B cell (primary cell): Measurements from ENCODE around the gene ACYP1. TPM values are rescaled to one million over a fixed set of nuclear protein-coding genes. Genes with fewer than 3 reads are reported as not detected.

Experiments used
- ATAC-seq: fragments of 200-7000 bp; cut with Tn5 transposase; one replicate; pipeline ENCODE4 v1.10.0; 2021; ENCODE audit warnings: low read depth, mild to moderate bottlenecking, moderate number of reproducible peaks, moderate library complexity
- CTCF ChIA-PET: fragments of 350-600 bp; sonication (Branson Sonifier 250); formaldehyde crosslinking; loops from one replicate; lab custom pipeline; 2021; ENCODE audit warnings: antibody characterized with exemption, inconsistent platforms; lab: Charles Lee
- POLR2A ChIA-PET: fragments of 350-600 bp; sonication (Branson Sonifier 250); formaldehyde crosslinking; loops from one replicate; lab custom pipeline; 2021; ENCODE audit warnings: antibody characterized with exemption; lab: Charles Lee
- DNase-seq: peaks from one replicate; pipeline ENCODE4 v3.0.0; 2013
- H2AFZ ChIP-seq: 2 replicates; pipeline ENCODE4 v1.6.1; 2012; ENCODE audit warnings: mild to moderate bottlenecking, low read depth, low read length; ENCODE audit not compliant: insufficient read depth, poor library complexity, severe bottlenecking
- H3K27ac ChIP-seq, 2 donors: 1 replicate in 1 of 2; 2 replicates in 1 of 2; pipeline ENCODE4 v1.5.1; 2012 to 2013; ENCODE audit warnings: low read length in 2 of 2, mild to moderate bottlenecking in 2 of 2, moderate library complexity in 1 of 2
- H3K27me3 ChIP-seq, 4 experiments: fragments of 200-600 bp in 1 of 4; sonication (generic) in 1 of 4; replicated peaks in 1 of 4; 1 replicate in 2 of 4; 2 replicates in 2 of 4; pipeline versions ENCODE4 v1.6.1 to v1.7.0; 2013 to 2016; ENCODE audit warnings: low read length in 3 of 4, mild to moderate bottlenecking in 2 of 4, mixed read lengths in 1 of 4, moderate library complexity in 1 of 4; ENCODE audit not compliant: insufficient read depth in 4 of 4, control insufficient read depth in 3 of 4; ENCODE audit errors: control extremely low read depth in 1 of 4
- H3K36me3 ChIP-seq, 2 experiments: replicated peaks in 1 of 2; 1 replicate in 1 of 2; 2 replicates in 1 of 2; pipeline versions ENCODE4 v1.6.1 to v1.7.1; 2013; ENCODE audit warnings: low read length in 1 of 2; ENCODE audit not compliant: insufficient read depth in 2 of 2, control insufficient read depth in 1 of 2; ENCODE audit errors: control extremely low read depth in 1 of 2, extremely low read depth in 1 of 2
- H3K4me1 ChIP-seq, 2 donors: fragments of 200-600 bp in 1 of 2; sonication (generic) in 1 of 2; 1 replicate in 1 of 2; 2 replicates in 1 of 2; pipeline versions ENCODE4 v1.5.1 to v1.6.1; 2013 to 2017; ENCODE audit warnings: low read length in 2 of 2; ENCODE audit not compliant: control insufficient read depth in 2 of 2, insufficient read depth in 2 of 2
- H3K4me2 ChIP-seq: replicated peaks from 2 replicates; pipeline ENCODE3; 2012; ENCODE audit warnings: mild to moderate bottlenecking, low read depth, low read length; ENCODE audit not compliant: poor library complexity, severe bottlenecking
- H3K4me3 ChIP-seq, 5 experiments: fragments of 200-600 bp in 1 of 5; sonication (generic) in 1 of 5; 1 replicate in 3 of 5; 2 replicates in 2 of 5; pipeline versions ENCODE4 v1.5.1 to v1.7.0; 2011 to 2016; ENCODE audit warnings: low read length in 4 of 5, mild to moderate bottlenecking in 4 of 5, low read depth in 2 of 5, control low read depth in 1 of 5, moderate library complexity in 1 of 5; ENCODE audit not compliant: insufficient read depth in 1 of 5; ENCODE audit errors: control extremely low read depth in 1 of 5, extremely low read depth in 1 of 5
- H3K79me2 ChIP-seq: fragments of 200-600 bp; sonication (generic); one replicate; pipeline ENCODE4 v1.6.0; 2016; ENCODE audit warnings: low read length; ENCODE audit not compliant: control insufficient read depth, insufficient read depth
- H3K9ac ChIP-seq: fragments of 200-600 bp; sonication (generic); 2 replicates; pipeline ENCODE4 v1.6.1; 2017; ENCODE audit warnings: mild to moderate bottlenecking, low read length, moderate library complexity
- H3K9me3 ChIP-seq, 3 donors: one replicate each; pipeline versions ENCODE4 v1.6.1 to v1.7.1; 2013; ENCODE audit warnings: low read length in 2 of 3; ENCODE audit not compliant: control insufficient read depth in 2 of 3, insufficient read depth in 1 of 3; ENCODE audit errors: control extremely low read depth in 1 of 3
- H4K20me1 ChIP-seq: 2 replicates; pipeline ENCODE4 v1.6.0; 2012; ENCODE audit warnings: mild to moderate bottlenecking, low read length; ENCODE audit not compliant: insufficient read depth, control insufficient read depth, poor library complexity, severe bottlenecking
- H3K27ac Mint-ChIP-seq: one replicate; pipeline ENCODE4 v1.8.0; 2021; ENCODE audit warnings: mixed read lengths
- H3K27me3 Mint-ChIP-seq: one replicate; pipeline ENCODE4 v1.8.0; 2021; ENCODE audit warnings: mixed read lengths
- H3K4me1 Mint-ChIP-seq: one replicate; pipeline ENCODE4 v1.8.0; 2021; ENCODE audit warnings: mixed read lengths
- H3K4me3 Mint-ChIP-seq: one replicate; pipeline ENCODE4 v1.8.0; 2021; ENCODE audit warnings: mixed read lengths
- H3K9me3 Mint-ChIP-seq: one replicate; pipeline ENCODE4 v1.8.0; 2022; ENCODE audit warnings: mixed read lengths; ENCODE audit not compliant: insufficient read depth
- EZH2 ChIP-seq: IDR thresholded peaks from 2 replicates; pipeline ENCODE4 v1.6.1; 2012; ENCODE audit warnings: borderline replicate concordance, low read depth, mild to moderate bottlenecking, moderate library complexity, low read length; ENCODE audit not compliant: insufficient read depth, poor library complexity, severe bottlenecking
- WGBS: methylation state at CpG from one replicate; pipeline ENCODE4 v1.1.5; 2013; ENCODE audit warnings: missing lambda C conversion rate; ENCODE audit not compliant: insufficient coverage; 5-methylcytosine and 5-hydroxymethylcytosine counted together
- intact Hi-C: fragments of 100-400 bp; cut with micrococcal nuclease; formaldehyde crosslinking; loops from one replicate; pipeline ENCODE4 v1.10.0; 2022
- polyA plus RNA-seq: library from polyadenylated mRNA; depleted of rRNA; stranded (reverse); fragments of >200 nt; gene quantifications from 2 replicates; pipeline ENCODE4 v1.2.3, GENCODE V29; 2012
- total RNA-seq, 2 donors: library from RNA; stranded (reverse); fragments of 120-200 nt in 1 of 2; gene quantifications; 1 replicate in 1 of 2; 2 replicates in 1 of 2; pipeline versions ENCODE4 v1.2.3 to v1.2.4, GENCODE V29; 2013 to 2022
- TF ChIP-seq, protein P1 (sequence below): fragments of 200-600 bp; IDR thresholded peaks from one replicate; pipeline ENCODE4 v1.8.0; 2022; ENCODE audit warnings: antibody characterized with exemption, mild to moderate bottlenecking

ACYP1 gene
- total and polyA plus RNA-seq, 2 donors (not counting 1 experiment from before 2014, with no cell fraction given) = 38.3 to 46.7 TPM

DNA sequence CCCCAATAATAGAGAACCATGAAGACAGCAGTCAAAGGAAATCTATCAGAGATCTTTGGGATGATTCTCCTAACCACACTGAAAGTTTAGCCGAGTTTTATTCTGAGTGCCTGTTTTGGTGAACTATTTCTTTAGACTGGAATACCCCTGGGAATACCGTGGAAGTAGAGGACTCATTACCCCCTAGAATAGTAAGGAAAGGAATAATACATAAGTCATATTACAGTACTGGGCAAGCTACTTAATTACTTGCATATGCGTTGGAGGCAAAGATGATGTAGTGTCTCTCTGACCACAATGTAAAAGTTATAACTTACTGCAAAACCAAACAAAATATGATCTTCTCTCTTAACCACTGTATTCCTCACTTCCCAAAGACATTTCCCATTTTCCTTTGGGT lies 31.1 kb upstream of the ACYP1 start:
- peaks cover 6% of the 10 kb centered on the region for H3K79me2 ChIP-seq
- H3K4me1 ChIP-seq = peaks cover 3 to 6% of the 10 kb centered on the region in 2 donors
- no peaks in the 10 kb centered on the region for H3K9me3 ChIP-seq
- H3K9ac ChIP-seq = no peak overlapping the region
- Mint-ChIP-seq H3K4me3 (no peak overlapping the region), H3K27me3 (no peaks in the 10 kb centered on the region), H3K27ac (no peak overlapping the region), H3K4me1 (peaks cover 6% of the 10 kb centered on the region), H3K9me3 (no peaks in the 10 kb centered on the region)
- H4K20me1 ChIP-seq = peaks cover 10% of the 10 kb centered on the region
- intact Hi-C loops = no loop called here
- no peaks in the 10 kb centered on the region for H3K27me3 ChIP-seq
- H3K27ac ChIP-seq = no peak overlapping the region
- TF ChIP-seq EZH2 = no peak
- TF ChIP-seq, protein P1, sequence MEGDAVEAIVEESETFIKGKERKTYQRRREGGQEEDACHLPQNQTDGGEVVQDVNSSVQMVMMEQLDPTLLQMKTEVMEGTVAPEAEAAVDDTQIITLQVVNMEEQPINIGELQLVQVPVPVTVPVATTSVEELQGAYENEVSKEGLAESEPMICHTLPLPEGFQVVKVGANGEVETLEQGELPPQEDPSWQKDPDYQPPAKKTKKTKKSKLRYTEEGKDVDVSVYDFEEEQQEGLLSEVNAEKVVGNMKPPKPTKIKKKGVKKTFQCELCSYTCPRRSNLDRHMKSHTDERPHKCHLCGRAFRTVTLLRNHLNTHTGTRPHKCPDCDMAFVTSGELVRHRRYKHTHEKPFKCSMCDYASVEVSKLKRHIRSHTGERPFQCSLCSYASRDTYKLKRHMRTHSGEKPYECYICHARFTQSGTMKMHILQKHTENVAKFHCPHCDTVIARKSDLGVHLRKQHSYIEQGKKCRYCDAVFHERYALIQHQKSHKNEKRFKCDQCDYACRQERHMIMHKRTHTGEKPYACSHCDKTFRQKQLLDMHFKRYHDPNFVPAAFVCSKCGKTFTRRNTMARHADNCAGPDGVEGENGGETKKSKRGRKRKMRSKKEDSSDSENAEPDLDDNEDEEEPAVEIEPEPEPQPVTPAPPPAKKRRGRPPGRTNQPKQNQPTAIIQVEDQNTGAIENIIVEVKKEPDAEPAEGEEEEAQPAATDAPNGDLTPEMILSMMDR = no peak
- WGBS = no CpG with 5 or more reads among the region's 3 CpGs
- H3K4me2 ChIP-seq = no peak overlapping the region
- ChIA-PET CTCF (no interaction called here), POLR2A (no interaction called here)
- no peak overlapping the region for H3K4me3 ChIP-seq
- H3K36me3 ChIP-seq = peaks cover 12 to 59% of the 10 kb centered on the region in 2 experiments
- DNase-seq (no peak), ATAC-seq (no peak)
- H2AFZ ChIP-seq = no peak overlapping the region

DNA sequence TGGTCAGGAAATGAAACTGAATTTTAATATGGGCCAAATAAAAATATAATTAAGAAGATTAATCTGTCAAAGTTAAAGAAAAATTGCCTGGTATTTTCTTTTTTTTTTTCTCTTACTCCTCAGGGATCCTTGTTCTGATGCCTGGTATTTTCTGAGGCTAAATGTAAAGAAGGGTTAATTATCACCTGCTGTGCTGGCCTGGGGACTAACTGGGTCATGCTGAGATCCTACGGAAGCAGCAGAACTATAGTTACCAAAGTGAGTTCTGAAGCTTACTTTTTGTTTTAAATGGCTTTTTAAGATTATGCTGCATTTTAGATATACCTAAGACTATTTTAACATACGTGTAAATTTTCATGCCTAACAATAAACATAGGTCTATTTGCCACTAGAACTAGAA lies 28.9 kb upstream of the ACYP1 start:
- Histone ChIP-seq H4K20me1 (no peaks in the 10 kb centered on the region), H3K4me1 (peaks cover 3 to 6% of the 10 kb centered on the region in 2 donors), H3K36me3 (peaks cover 2 to 50% of the 10 kb centered on the region in 2 experiments), H3K4me2 (no peak overlapping the region), H3K79me2 (no peaks in the 10 kb centered on the region), H3K27me3 (no peaks in the 10 kb centered on the region), H3K9me3 (no peaks in the 10 kb centered on the region), H3K9ac (no peak overlapping the region), H2AFZ (no peak overlapping the region), H3K4me3 (no peak overlapping the region), H3K27ac (no peak overlapping the region)
- 100% methylated on average over 1 of the region's 2 CpGs for WGBS
- H3K4me1 Mint-ChIP-seq = peaks cover 6% of the 10 kb centered on the region
- no peaks in the 10 kb centered on the region for H3K9me3 Mint-ChIP-seq
- no peak overlapping the region for H3K4me3 Mint-ChIP-seq
- ChIA-PET POLR2A (no interaction called here), CTCF (interaction anchor here (0.8 kb wide), 1 partner anchor 232 kb away, joined by 4 read pairs; no protein-coding TSS in a partner anchor)
- no peak for DNase-seq
- H3K27ac Mint-ChIP-seq = no peak overlapping the region
- no peaks in the 10 kb centered on the region for H3K27me3 Mint-ChIP-seq
- ATAC-seq = no peak
- intact Hi-C loops = no loop called here
- no peak for TF ChIP-seq EZH2
- TF ChIP-seq, protein P1 = no peak
